ENCODE data around the gene SEC22B. TPM values are rescaled to one million over a fixed set of nuclear protein-coding genes. Genes with fewer than 3 reads are reported as not detected.
"Not testable (repeated sequence)": the region's sequence is repeated elsewhere in the genome, so short reads cannot be mapped to it uniquely, and the experiment has no call there.

The SEC22B gene
- total RNA-seq, 1 experiment from 2014 or later = 17.8 TPM

DNA sequence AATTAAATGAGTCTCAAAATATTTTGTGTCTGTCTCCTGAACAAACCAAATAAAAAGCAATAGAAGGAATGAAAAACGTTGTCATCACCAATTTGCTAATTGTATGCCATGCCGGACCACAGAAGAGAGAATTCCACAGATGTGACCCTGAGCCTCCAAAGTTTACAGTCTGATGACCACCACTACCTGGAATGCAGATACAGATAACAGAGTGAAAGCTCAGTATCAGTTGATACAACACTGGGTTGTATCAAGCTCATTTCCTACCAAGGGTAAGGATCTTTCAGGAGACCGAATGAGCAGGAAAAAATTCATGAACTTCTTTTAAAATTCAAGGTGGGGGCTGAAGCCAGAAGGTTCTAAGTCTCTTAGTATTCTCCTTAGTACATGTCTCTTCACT lies 64.5 kb downstream of the SEC22B start:
- not testable (repeated sequence) for H3K36me3 ChIP-seq (replicated peaks; ENCODE audit: control insufficient read depth, insufficient read depth, low read length); H3K27me3 ChIP-seq (ENCODE audit: control insufficient read depth, insufficient read depth, low read length); DNase-seq; H3K4me3 ChIP-seq (ENCODE audit: insufficient read depth, low read depth, low read length)

GRCh38 chr1:120111008-120111407 lies 65.3 kb downstream of the SEC22B start:
- not testable (repeated sequence) for H3K27me3 ChIP-seq (ENCODE audit: control insufficient read depth, insufficient read depth, low read length); H3K4me3 ChIP-seq (ENCODE audit: insufficient read depth, low read depth, low read length); DNase-seq; H3K36me3 ChIP-seq (replicated peaks; ENCODE audit: control insufficient read depth, insufficient read depth, low read length)

GRCh38 chr1:120109656-120110055 lies 66.7 kb downstream of the SEC22B start:
- H3K36me3 ChIP-seq (replicated peaks; ENCODE audit: control insufficient read depth, insufficient read depth, low read length); H3K27me3 ChIP-seq (ENCODE audit: control insufficient read depth, insufficient read depth, low read length); DNase-seq; H3K4me3 ChIP-seq (ENCODE audit: insufficient read depth, low read depth, low read length): not testable (repeated sequence)

GRCh38 chr1:120109180-120109579 lies 67.1 kb downstream of the SEC22B start:
- H3K36me3 ChIP-seq (replicated peaks; ENCODE audit: control insufficient read depth, insufficient read depth, low read length); H3K27me3 ChIP-seq (ENCODE audit: control insufficient read depth, insufficient read depth, low read length); H3K4me3 ChIP-seq (ENCODE audit: insufficient read depth, low read depth, low read length); DNase-seq: not testable (repeated sequence)

DNA sequence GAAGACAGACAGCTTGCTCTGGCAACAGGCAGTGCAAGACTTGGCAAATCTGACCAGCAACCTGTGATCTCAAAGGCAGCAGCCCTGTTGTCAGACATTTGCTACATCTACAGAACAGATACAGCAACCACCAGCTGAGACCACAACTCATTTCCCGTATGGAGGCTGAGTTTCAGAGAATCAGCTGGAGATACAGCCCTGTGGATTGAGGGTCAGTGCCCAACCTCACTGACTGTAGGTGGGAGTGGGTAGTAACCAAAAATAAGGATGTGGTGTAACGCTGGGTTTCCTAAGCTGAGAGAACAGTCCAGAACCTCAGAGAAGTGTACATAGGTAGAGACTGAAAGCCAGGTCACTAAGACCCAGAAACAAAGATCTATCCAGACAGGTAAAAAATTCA lies 71.0 kb downstream of the SEC22B start:
- H3K27me3 ChIP-seq (ENCODE audit: control insufficient read depth, insufficient read depth, low read length); H3K4me3 ChIP-seq (ENCODE audit: insufficient read depth, low read depth, low read length); H3K36me3 ChIP-seq (replicated peaks; ENCODE audit: control insufficient read depth, insufficient read depth, low read length); DNase-seq: not testable (repeated sequence)

DNA sequence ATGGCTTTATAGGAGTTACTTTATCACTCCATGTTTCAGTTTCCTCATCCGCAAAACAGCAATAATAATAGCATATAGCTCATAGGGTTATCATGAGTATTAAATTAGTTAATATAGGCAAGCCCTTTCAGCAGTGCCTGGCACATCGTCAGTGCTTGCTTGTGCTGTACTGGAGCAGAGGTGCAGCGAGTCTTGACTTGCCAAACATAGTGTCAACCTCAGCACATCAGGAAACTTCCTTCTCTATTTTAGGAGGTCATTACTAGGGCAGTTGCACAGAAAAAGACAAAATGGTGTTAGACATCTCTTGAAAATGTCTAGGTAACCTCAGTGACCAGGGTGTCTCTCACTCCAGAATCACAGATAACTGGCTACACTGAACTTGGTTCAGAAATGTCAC lies 72.6 kb downstream of the SEC22B start:
- H3K27me3 ChIP-seq (ENCODE audit: control insufficient read depth, insufficient read depth, low read length); DNase-seq; H3K4me3 ChIP-seq (ENCODE audit: insufficient read depth, low read depth, low read length); H3K36me3 ChIP-seq (replicated peaks; ENCODE audit: control insufficient read depth, insufficient read depth, low read length): not testable (repeated sequence)

DNA sequence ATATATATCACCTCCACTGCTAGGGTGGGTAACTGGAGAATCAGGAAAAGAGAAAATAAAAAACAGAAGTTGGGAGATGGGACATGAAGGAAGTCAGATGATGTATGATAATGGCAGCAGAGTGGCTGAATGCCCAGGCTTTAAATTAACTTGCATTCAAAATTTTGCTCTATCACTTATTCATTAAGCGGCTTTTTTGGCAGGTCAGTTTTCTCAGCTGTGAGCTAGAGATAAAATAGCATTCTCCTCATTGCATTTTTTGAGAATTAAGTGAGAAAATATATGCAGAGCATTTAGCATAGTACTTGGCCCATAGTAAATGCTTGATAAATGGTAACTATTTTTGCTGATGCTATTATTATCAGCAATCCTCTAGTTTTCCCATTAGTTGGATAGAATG lies 74.7 kb downstream of the SEC22B start:
- not testable (repeated sequence) for H3K4me3 ChIP-seq (ENCODE audit: insufficient read depth, low read depth, low read length); H3K27me3 ChIP-seq (ENCODE audit: control insufficient read depth, insufficient read depth, low read length); H3K36me3 ChIP-seq (replicated peaks; ENCODE audit: control insufficient read depth, insufficient read depth, low read length); DNase-seq

Other genes starting within 250 kb of the SEC22B start
- gene NOTCH2, start 106.9 kb downstream of the SEC22B start, total RNA-seq (2014; rRNA removed; shearing (Covaris generic)) = 52.4 and 60.4 TPM in 2 replicates
- 2.5 and 2.9 TPM in 2 replicates for gene NBPF8, start 238.5 kb upstream of the SEC22B start, total RNA-seq (2014; rRNA removed; shearing (Covaris generic))

Measured in H7 (cell line).